Natural killer cell (primary cell): ENCODE measurements around the gene MAP3K4. TPM values are rescaled to one million over a fixed set of nuclear protein-coding genes. Genes with fewer than 3 reads are reported as not detected.

Experiments
- ATAC-seq, 3 donors: fragments of 150-1000 bp in 2 of 3; fragments of 200-7000 bp in 1 of 3; cut with Tn5 transposase; 1 replicate in 1 of 3; 2 replicates in 2 of 3; pipeline ENCODE4 v1.10.0; 2021; ENCODE audit warnings: mild to moderate bottlenecking in 2 of 3, moderate library complexity in 2 of 3
- DNase-seq, 2 donors: peaks; one replicate each; pipeline versions ENCODE4 v3.0.0 to v3.0.0-alpha.2; 2013 to 2021; ENCODE audit warnings: mixed read lengths in 1 of 2
- H3K27ac ChIP-seq: one replicate; pipeline ENCODE4 v1.5.1; 2013; ENCODE audit warnings: mild to moderate bottlenecking, low read length
- H3K27me3 ChIP-seq: one replicate; pipeline ENCODE4 v1.6.1; 2013; ENCODE audit warnings: low read length; ENCODE audit not compliant: control insufficient read depth, insufficient read depth
- H3K36me3 ChIP-seq: one replicate; pipeline ENCODE4 v1.6.1; 2013; ENCODE audit warnings: low read length; ENCODE audit not compliant: control insufficient read depth, insufficient read depth
- H3K4me1 ChIP-seq: one replicate; pipeline ENCODE4 v1.6.1; 2013; ENCODE audit warnings: low read length; ENCODE audit not compliant: control insufficient read depth, insufficient read depth
- H3K4me3 ChIP-seq: one replicate; pipeline ENCODE4 v1.5.1; 2013; ENCODE audit warnings: low read length
- H3K9me3 ChIP-seq: one replicate; pipeline ENCODE4 v1.6.1; 2013; ENCODE audit warnings: low read length; ENCODE audit not compliant: control insufficient read depth, insufficient read depth
- H3K27ac Mint-ChIP-seq, 2 donors: one replicate each; pipeline ENCODE4 v1.8.0; 2022; ENCODE audit warnings: mild to moderate bottlenecking in 2 of 2, mixed read lengths in 2 of 2, moderate library complexity in 1 of 2
- H3K27me3 Mint-ChIP-seq, 2 donors: one replicate each; pipeline ENCODE4 v1.8.0; 2022; ENCODE audit warnings: low read depth in 2 of 2, mixed read lengths in 2 of 2
- H3K36me3 Mint-ChIP-seq: one replicate; pipeline ENCODE4 v1.8.0; 2022; ENCODE audit warnings: mixed read lengths
- H3K4me1 Mint-ChIP-seq, 2 donors: one replicate each; pipeline ENCODE4 v1.8.0; 2022; ENCODE audit warnings: mixed read lengths in 2 of 2
- H3K4me3 Mint-ChIP-seq: one replicate; pipeline ENCODE4 v1.8.0; 2022; ENCODE audit warnings: mild to moderate bottlenecking, moderate library complexity, mixed read lengths
- H3K9me3 Mint-ChIP-seq, 2 donors: one replicate each; pipeline ENCODE4 v1.8.0; 2022; ENCODE audit warnings: mixed read lengths in 2 of 2
- CTCF ChIP-seq: fragments of 200-600 bp; IDR thresholded peaks from one replicate; pipeline ENCODE4 v1.8.0; 2022; ENCODE audit warnings: antibody characterized with exemption
- WGBS: methylation state at CpG from one replicate; pipeline ENCODE4 v1.1.7; 2013; ENCODE audit warnings: missing lambda C conversion rate; ENCODE audit not compliant: insufficient coverage; 5-methylcytosine and 5-hydroxymethylcytosine counted together
- intact Hi-C: fragments of 100-400 bp; cut with micrococcal nuclease; formaldehyde crosslinking; loops from one replicate; pipeline ENCODE4 v1.14.2; 2022
- total RNA-seq, 4 donors: library from RNA; stranded (reverse); fragments of 120-200 nt in 1 of 4; gene quantifications; one replicate each; pipeline versions ENCODE4 v1.2.3 to v1.2.4, GENCODE V29; 2013 to 2022

Gene MAP3K4
- total RNA-seq, 3 donors from 2014 or later (not counting 1 experiment from before 2014, with no cell fraction given) = 46.5 to 79.9 (median 67.0) TPM

DNA sequence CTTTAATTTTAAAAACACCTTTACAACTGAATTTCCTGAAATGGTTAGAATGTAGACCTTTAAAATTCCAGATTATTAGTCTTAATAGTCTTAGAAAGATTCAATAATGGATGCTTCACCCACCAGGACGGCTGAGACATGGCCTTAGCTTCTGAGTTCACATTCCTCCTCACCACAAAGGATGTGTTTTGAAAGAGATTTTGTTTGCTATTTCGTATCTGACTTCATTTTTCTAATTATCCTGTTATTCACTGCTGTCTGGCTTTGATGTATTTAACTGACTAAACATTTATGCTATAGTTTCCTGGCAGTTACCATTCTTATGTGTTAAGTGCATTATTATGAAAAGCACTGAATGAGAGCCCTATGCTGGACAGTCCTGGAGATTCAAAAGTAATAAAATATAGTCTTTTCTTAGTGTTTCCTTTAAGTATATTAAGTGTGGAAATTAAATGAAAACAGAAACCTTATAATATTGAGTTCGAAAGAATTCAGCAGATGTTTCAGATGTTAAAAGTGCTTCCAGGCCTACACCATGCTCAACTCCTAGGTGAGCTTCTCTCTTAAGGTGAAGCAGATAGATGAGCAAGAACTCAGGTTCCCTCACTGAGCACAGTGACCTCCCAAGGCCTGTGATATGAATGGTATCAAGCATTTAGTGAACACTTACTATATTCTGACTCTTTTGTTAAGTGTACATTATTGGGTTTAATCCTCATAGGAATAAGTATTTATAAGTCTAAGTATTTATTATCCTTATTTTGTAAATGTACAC lies 40.3 kb downstream of the MAP3K4 start:
- peaks cover 36 to 42% of the 10 kb centered on the region in 2 donors for H3K4me1 Mint-ChIP-seq
- Histone ChIP-seq H3K9me3 (no peaks in the 10 kb centered on the region), H3K27me3 (no peaks in the 10 kb centered on the region), H3K36me3 (peaks cover 16% of the 10 kb centered on the region), H3K4me1 (no peaks in the 10 kb centered on the region), H3K27ac (no peak overlapping the region), H3K4me3 (no peak overlapping the region)
- no peak for TF ChIP-seq CTCF
- H3K9me3 Mint-ChIP-seq = no peaks in the 10 kb centered on the region
- H3K27me3 Mint-ChIP-seq = no peaks in the 10 kb centered on the region
- no peak overlapping the region for H3K27ac Mint-ChIP-seq
- no peak overlapping the region for H3K4me3 Mint-ChIP-seq
- DNase-seq (no peak), ATAC-seq (no peak)
- H3K36me3 Mint-ChIP-seq = no peaks in the 10 kb centered on the region
- 92% methylated on average over 1 of the region's 3 CpGs for WGBS
- intact Hi-C loops = no loop called here

DNA sequence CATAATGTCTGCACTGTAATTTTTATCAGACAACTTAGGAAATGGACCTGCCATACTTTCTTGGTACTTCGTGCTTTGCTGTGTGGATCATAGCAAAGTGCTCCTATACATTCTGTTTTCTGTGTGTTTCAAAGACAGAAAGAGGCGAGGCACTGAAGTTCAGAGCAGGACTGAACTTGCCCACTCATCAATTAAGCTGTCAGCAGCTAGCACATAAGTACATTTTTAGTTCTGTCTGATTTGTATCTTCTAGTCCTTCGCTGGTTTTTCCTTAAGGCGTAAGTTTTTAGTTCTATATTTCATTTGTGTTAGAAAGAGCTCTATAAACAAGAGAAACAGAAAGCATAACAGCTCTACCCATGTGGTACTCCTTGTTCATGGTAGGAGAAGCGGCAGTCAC lies 42.1 kb downstream of the MAP3K4 start:
- no peak for DNase-seq
- Mint-ChIP-seq H3K4me1 (peaks cover 25 to 33% of the 10 kb centered on the region in 2 donors), H3K36me3 (no peaks in the 10 kb centered on the region), H3K27me3 (no peaks in the 10 kb centered on the region), H3K27ac (no peak overlapping the region), H3K9me3 (no peaks in the 10 kb centered on the region), H3K4me3 (no peak overlapping the region)
- Histone ChIP-seq H3K4me3 (no peak overlapping the region), H3K27me3 (no peaks in the 10 kb centered on the region), H3K9me3 (no peaks in the 10 kb centered on the region), H3K27ac (no peak overlapping the region), H3K4me1 (no peaks in the 10 kb centered on the region), H3K36me3 (peaks cover 24% of the 10 kb centered on the region)
- TF ChIP-seq CTCF = no peak
- whole genome bisulfite sequencing = 90% methylated on average over 2 of the region's 5 CpGs
- intact Hi-C loops = no loop called here
- no peak for ATAC-seq

DNA sequence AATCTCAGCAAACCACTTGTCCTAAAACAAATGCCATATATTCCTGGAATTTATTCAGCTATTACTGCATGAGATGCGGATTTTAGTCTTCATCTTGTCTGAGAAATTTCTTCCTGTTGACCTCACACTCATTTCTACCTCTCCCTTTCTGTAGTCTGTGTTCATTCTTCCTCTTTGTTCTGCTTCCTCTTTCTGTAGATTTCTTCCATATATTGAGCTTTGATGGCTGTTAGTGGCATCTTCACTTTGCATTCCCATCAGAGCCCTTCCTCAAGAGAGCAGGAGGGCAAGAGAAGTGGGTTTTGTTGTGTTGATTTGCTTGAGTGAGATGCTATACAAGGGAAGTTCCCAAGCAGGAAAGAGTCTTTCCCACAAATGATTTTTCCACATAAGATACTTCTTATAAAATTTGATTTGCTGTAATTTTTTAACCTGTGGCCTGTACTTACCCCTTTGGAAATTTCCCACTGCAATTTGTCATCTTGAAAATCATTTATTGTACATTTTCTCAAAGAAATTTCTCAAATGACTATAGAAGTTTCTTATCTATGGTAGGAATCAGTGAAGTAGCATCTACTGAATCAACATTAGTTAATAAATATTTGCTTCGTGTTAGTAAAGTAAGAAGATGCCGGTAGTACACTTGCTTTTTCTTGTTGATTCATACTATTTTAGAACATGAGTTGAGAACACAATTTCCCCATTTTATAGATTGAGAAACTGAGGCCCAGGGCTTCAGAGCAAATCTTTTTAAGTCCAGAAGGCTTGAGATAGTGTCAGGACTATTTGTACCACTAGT lies 43.8 kb downstream of the MAP3K4 start:
- no peaks in the 10 kb centered on the region for H3K27me3 ChIP-seq
- WGBS = 100% methylated on average over 2 of the region's 3 CpGs
- no peaks in the 10 kb centered on the region for H3K9me3 Mint-ChIP-seq
- no peak for ATAC-seq
- H3K36me3 Mint-ChIP-seq = no peaks in the 10 kb centered on the region
- H3K27ac ChIP-seq = no peak overlapping the region
- H3K27ac Mint-ChIP-seq = no peak overlapping the region
- DNase-seq = no peak
- no peaks in the 10 kb centered on the region for H3K27me3 Mint-ChIP-seq
- H3K4me1 ChIP-seq = no peaks in the 10 kb centered on the region
- TF ChIP-seq CTCF = no peak
- H3K36me3 ChIP-seq = peaks cover 32% of the 10 kb centered on the region
- H3K4me1 Mint-ChIP-seq = peaks cover 8 to 16% of the 10 kb centered on the region in 2 donors
- no peak overlapping the region for H3K4me3 Mint-ChIP-seq
- H3K4me3 ChIP-seq = no peak overlapping the region
- intact Hi-C loops = no loop called here
- H3K9me3 ChIP-seq = no peaks in the 10 kb centered on the region
